GM04504 (cell line): ENCODE data around the gene SMARCC2.
"Not testable (repeated sequence)": the region's sequence is repeated elsewhere in the genome, so short reads cannot be mapped to it uniquely, and the experiment has no call there.

Source experiments
- DNase-seq: peaks from one replicate; pipeline ENCODE4 v3.0.0-alpha.2; 2012; ENCODE audit warnings: low read depth

SMARCC2 gene

DNA sequence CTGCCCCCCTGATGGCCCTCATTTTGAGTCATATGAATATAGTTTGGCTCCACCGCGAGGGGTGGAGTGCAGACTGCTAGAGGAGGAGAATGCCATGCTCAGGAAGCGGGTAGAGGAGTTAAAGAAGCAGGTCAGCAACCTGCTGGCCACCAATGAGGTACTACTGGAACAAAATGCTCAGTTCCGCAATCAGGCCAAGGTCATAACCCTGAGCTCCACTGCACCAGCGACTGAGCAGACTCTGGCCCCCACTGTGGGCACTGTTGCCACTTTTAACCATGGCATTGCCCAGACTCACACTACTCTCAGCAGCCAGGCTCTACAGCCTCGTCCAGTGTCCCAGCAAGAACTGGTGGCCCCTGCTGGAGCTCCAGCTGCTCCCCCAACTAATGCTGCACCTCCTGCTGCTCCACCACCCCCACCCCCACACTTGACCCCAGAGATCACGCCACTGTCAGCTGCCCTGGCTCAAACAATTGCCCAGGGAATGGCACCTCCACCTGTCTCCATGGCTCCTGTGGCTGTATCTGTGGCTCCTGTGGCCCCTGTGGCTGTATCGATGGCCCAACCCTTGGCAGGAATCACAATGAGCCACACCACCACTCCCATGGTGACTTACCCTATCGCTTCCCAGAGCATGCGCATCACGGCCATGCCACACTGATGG, 67.9 kb downstream of the SMARCC2 start:
- no peak for DNase-seq

DNA sequence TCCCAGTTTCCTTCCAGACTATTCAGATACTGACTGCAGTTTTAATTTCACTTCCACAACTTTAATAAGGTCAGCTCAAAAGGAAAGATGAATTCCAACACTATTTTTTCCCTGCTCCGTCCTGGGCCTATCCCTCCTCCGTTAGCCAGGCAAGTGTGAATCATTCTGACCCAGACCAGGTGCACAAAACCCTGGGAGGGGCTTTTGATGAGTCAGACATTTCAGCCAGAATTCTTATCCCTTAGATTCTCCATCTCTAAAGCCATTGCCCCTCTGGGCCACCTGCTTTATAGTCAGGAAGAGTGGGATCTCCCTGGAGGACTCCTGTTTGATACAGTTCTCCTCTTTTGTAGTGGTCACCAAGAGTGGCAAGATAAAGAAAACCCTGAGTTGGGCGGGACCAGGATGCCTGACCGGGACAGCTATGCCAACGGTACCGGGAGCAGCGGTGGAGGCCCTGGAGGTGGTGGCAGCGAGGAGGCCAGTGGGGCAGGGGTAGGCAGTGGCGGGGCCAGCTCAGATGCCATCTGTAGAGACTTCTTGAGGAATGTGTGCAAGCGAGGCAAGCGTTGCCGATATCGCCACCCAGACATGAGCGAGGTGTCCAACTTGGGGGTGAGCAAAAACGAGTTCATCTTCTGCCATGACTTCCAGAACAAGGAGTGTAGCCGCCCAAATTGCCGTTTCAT, 69.0 kb downstream of the SMARCC2 start:
- DNase-seq = no peak

DNA sequence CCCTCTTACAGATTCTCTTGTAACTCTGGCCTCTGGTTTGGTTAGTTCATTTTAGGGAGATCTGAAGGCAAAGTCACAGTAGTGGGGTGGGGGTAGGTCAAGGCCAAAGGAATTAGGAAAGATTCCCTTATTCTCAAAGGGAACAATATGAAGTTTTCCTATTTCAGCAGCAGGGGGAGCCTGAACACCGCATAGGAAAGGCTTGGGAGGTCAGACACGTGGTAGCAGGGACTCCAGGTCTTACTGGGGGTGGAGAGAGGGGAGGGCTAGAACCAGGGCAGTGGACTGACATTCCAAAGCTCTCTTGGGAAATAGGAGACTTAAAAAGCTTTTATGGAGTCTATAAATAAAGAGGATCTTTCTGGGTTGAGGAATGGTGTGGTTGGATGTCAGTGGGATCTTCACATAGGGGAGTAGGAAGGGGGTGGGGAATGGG, 69.9 kb downstream of the SMARCC2 start:
- DNase-seq = peak; percentile 86

DNA sequence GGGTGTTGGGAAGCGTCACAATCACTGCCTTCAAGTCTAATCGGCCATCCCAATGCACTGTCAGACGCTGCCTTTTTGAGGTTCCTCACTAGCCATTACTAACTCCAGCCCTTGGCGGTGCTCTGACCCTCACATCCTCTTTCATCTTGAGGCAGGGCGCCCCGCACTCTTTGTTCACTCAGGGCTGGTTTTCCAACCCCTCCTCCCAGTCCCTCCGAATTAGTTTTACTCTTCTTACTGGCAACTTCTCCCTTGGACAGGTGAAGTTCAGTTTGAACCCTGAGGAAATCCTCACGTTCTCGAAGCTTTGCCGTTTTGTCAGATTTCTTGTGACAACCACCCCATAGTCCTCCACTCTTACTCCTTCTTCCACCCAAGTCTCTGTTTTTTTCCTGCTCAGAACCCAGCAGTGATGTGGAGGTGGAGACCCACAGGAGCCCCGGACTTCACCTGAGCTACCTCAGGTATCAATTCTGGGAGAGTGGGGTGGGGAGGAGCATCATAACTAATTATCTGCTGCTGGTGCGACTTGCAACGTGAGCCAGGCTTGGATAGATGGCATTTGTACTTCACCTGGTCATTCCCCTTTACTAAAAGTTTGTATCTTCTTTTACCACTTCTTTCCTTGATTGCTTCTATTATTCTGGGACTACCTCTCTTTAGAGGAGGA, 70.5 kb downstream of the SMARCC2 start:
- DNase-seq = no peak

DNA sequence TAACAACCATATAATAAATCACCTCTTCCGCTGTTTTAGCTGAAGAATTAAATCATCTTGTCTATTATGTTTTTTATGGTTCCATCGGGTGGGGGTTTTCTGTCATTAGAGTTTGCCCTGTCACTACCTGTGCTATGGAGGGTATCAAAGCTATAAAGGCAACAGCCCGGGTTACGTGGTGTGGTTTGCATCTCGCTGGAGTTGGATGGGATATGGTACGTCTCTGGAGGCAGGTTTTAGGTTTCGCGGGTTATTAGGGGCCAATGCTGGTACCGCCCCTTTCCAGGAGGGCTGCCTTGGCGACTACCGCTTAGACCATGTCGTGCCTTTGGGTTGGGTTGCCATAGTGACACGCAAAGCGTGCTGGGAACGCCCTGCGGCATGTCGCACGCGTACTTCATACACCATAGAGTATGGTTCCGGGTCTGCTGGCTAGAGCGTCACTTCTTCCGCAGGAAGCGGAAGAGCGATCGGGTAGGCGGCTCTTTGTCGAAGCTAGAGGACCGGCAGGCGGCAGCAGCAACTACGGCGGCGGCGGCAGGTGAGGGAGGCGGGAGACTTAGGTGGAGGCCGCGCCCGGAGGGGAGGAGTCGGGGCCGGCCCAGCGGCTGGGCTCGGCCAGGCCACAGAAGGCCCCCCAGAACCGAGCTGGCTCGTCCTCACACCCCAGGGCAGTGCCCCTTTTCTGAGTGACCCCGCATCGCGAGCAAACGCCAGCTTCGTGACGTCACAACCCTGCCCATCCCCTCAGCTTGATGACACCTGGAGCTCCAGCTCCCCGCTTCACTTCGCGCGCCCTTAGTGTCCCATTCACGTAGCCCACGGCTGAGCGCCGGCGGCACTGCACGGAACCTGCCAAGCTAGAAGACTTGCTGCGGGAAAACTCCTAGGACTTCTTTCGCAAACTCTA, 71.2 kb downstream of the SMARCC2 start, which contains the start of gene ZC3H10:
ZC3H10 (plus strand) TSS at position 489 of the 910 bp plus-strand sequence. CDS start 2,297 bp downstream, outside the sequence.
- DNase-seq = peak; percentile 99

DNA sequence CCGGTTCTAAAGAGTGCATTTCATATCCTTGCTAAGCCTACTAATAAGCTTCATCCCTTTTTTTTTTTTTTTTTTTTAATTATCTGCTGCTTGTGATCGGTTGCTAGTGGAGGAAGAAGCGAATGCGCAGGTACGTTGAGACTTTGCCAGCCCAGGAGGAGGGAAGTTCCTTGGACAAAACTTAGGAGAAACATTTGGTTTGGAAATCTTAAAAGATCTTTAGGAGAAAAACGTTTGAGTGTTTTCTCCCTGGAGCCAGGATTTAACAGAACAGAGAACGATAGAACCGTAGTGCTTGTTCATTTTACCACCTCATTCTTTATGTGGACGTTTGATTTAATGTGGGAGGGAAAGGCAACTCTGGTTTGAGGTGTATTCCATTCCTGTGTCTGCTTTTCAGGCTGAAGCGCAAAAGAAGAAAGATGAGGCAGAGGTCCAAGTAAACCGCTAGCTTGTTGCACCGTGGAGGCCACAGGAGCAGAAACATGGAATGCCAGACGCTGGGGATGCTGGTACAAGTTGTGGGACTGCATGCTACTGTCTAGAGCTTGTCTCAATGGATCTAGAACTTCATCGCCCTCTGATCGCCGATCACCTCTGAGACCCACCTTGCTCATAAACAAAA, 72.1 kb downstream of the SMARCC2 start:
- not testable (repeated sequence) for DNase-seq

GRCh38 chr12:56116267-56117081, 72.8 kb downstream of the SMARCC2 start, which contains the start of gene RPL41:
TSS of gene RPL41 (plus strand) at chr12:56116633.
- DNase-seq = peak; percentile 89

GRCh38 chr12:56115329-56115728, 74.0 kb downstream of the SMARCC2 start:
- DNase-seq = no peak

GRCh38 chr12:56114084-56114483, 75.2 kb downstream of the SMARCC2 start:
- no peak for DNase-seq
